Left kidney (tissue), 2 donors: ENCODE measurements around the gene MAPK10. TPM values are rescaled to one million over a fixed set of nuclear protein-coding genes. Genes with fewer than 3 reads are reported as not detected.
"Not testable (repeated sequence)": the region's sequence is repeated elsewhere in the genome, so short reads cannot be mapped to it uniquely, and the experiment has no call there.

Experiments
- DNase-seq: peaks from one replicate; pipeline ENCODE4 v3.0.0-alpha.2; 2013
- polyA plus RNA-seq: library from polyadenylated mRNA; unstranded; fragments of 120-200 nt; gene quantifications from one replicate; pipeline ENCODE4 v1.2.1, GENCODE V29; 2013; ENCODE audit not compliant: insufficient read length

The MAPK10 gene
- polyA plus RNA-seq, 1 donor: 89.8 TPM

- no peak for DNase-seq
Observed at GRCh38 chr4:86185659-86186058, 174.2 kb downstream of the MAPK10 start.

GRCh38 chr4:86184901-86185285 lies 175.0 kb downstream of the MAPK10 start:
- peak; percentile 3 for DNase-seq

- no peak for DNase-seq
Observed at GRCh38 chr4:86184216-86184900, 175.5 kb downstream of the MAPK10 start.

GRCh38 chr4:86181585-86181984 lies 178.3 kb downstream of the MAPK10 start:
- no peak for DNase-seq

- DNase-seq: no peak
Observed at GRCh38 chr4:86178211-86178610, 181.6 kb downstream of the MAPK10 start.

- no peak for DNase-seq
Observed at GRCh38 chr4:86174506-86174905, 185.3 kb downstream of the MAPK10 start.

- not testable (repeated sequence) for DNase-seq
Observed at GRCh38 chr4:86168335-86168734, 191.5 kb downstream of the MAPK10 start.

GRCh38 chr4:86160426-86160825 lies 199.4 kb downstream of the MAPK10 start:
- no peak for DNase-seq

GRCh38 chr4:86159216-86159615 lies 200.6 kb downstream of the MAPK10 start:
- DNase-seq: no peak

- DNase-seq: no peak
Observed at GRCh38 chr4:86156531-86156930, 203.3 kb downstream of the MAPK10 start.

GRCh38 chr4:86155766-86156165 lies 204.1 kb downstream of the MAPK10 start:
- DNase-seq: no peak

GRCh38 chr4:86152454-86152853 lies 207.4 kb downstream of the MAPK10 start:
- DNase-seq: no peak

GRCh38 chr4:86151196-86151595 lies 208.7 kb downstream of the MAPK10 start:
- no peak for DNase-seq

- DNase-seq: peak; percentile 28
Observed at GRCh38 chr4:86141161-86141560, 218.7 kb downstream of the MAPK10 start.

GRCh38 chr4:86132468-86132867 lies 227.4 kb downstream of the MAPK10 start:
- no peak for DNase-seq

GRCh38 chr4:86131456-86131855 lies 228.4 kb downstream of the MAPK10 start:
- DNase-seq: no peak

GRCh38 chr4:86130160-86130933 lies 229.5 kb downstream of the MAPK10 start:
- no peak for DNase-seq

GRCh38 chr4:86129546-86129945 lies 230.3 kb downstream of the MAPK10 start:
- no peak for DNase-seq

- no peak for DNase-seq
Observed at GRCh38 chr4:86122404-86122803, 237.4 kb downstream of the MAPK10 start.

GRCh38 chr4:86118711-86119110 lies 241.1 kb downstream of the MAPK10 start:
- DNase-seq: no peak

GRCh38 chr4:86117705-86118302 lies 242.0 kb downstream of the MAPK10 start:
- DNase-seq: peak; percentile 34

GRCh38 chr4:86114563-86114962 lies 245.3 kb downstream of the MAPK10 start:
- DNase-seq: no peak

- no peak for DNase-seq
Observed at GRCh38 chr4:86108834-86109233, 251.0 kb downstream of the MAPK10 start.
